SU-DHL-6 (cell line): ENCODE measurements around the gene PRRX2.

Experiments
- EZH2phosphoT487 ChIP-seq: fragments of 200-600 bp; sonication (generic), shearing (Covaris generic); conservative IDR thresholded peaks from 2 replicates; pipeline ENCODE4 v1.6.1; 2018; ENCODE audit warnings: mild to moderate bottlenecking, antibody characterized with exemption, low read length, moderate library complexity, mixed read lengths
- TF ChIP-seq, protein P1 (sequence below): fragments of 200-600 bp; sonication (generic); IDR thresholded peaks from one replicate; pipeline ENCODE4 v1.5.1; 2017; ENCODE audit warnings: antibody characterized with exemption, mild to moderate bottlenecking, low read length, moderate library complexity; ENCODE audit not compliant: insufficient read depth, poor library complexity, severe bottlenecking

DNA sequence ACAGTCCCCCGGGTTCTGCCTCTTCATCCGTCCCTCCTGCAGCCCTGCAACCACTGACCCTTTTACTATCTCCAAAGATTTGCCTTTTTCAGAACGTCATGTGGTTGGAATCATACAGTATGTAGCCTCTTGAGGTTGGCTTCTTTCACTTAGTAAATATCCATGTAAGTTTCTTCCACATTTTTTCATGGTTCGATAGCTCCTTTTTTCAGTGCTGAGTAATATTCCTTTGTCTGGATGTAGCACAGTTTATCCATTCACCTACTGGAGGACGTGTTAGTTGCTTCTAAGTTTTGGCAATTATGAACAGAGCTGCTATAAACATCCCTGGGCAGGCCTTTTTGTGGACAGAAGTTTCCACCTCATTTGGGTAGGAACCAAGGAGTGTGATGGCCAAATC lies 27.1 kb downstream of the PRRX2 start:
- TF ChIP-seq, protein P1, sequence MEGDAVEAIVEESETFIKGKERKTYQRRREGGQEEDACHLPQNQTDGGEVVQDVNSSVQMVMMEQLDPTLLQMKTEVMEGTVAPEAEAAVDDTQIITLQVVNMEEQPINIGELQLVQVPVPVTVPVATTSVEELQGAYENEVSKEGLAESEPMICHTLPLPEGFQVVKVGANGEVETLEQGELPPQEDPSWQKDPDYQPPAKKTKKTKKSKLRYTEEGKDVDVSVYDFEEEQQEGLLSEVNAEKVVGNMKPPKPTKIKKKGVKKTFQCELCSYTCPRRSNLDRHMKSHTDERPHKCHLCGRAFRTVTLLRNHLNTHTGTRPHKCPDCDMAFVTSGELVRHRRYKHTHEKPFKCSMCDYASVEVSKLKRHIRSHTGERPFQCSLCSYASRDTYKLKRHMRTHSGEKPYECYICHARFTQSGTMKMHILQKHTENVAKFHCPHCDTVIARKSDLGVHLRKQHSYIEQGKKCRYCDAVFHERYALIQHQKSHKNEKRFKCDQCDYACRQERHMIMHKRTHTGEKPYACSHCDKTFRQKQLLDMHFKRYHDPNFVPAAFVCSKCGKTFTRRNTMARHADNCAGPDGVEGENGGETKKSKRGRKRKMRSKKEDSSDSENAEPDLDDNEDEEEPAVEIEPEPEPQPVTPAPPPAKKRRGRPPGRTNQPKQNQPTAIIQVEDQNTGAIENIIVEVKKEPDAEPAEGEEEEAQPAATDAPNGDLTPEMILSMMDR = no peak
- TF ChIP-seq EZH2phosphoT487 = no peak
